ENCODE measurements around the gene SKAP2. TPM values are rescaled to one million over a fixed set of nuclear protein-coding genes. Genes with fewer than 3 reads are reported as not detected.

The SKAP2 gene
- total RNA-seq, 2 donors from 2014 or later: 3.3 to 3.4 TPM

- H3K27ac ChIP-seq (ENCODE audit: low read depth, low read length): no peak overlapping the region
- H3K9me3 Mint-ChIP-seq: no peaks in the 10 kb centered on the region
Measured at GRCh38 chr7:26652401-26653100, 211.8 kb downstream of the SKAP2 start.

DNA sequence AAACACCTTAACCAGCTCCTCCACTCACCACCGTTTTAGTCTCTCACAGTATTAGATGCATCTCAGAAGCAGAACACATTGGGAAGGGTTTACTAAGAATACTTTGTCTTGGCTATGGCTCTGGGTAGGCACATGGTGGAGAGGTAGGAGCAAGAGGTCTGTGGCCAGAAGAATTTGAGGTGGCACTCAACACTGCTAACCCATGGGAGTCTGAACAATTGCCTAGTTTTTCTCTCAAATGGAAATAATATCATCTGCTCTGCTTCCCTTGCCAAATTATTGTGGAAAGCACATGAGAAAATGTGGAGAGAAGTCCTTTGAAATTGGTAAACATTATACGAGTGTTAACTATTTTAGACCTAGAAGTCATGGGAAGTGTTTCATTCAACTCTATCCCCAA is 214.3 kb downstream of the SKAP2 start:
- Mint-ChIP-seq H3K36me3 (ENCODE audit: low read depth) (no peaks in the 10 kb centered on the region), H3K4me3 (no peak overlapping the region)
- TF ChIP-seq CTCF (conservative IDR thresholded peaks at IDR 0.05): no peak

More at GRCh38 chr7:26652401-26653100, 211.8 kb downstream of the SKAP2 start:
- Histone ChIP-seq H3K4me3 (ENCODE audit: low read length) (no peak overlapping the region), H3K27me3 (ENCODE audit: control insufficient read depth, insufficient read depth, low read length, poor library complexity, severe bottlenecking) (no peaks in the 10 kb centered on the region), H3K9ac (ENCODE audit: extremely low read depth, low read length, poor library complexity, severe bottlenecking) (no peak overlapping the region), H3K36me3 (ENCODE audit: control insufficient read depth, insufficient read depth, low read length) (no peaks in the 10 kb centered on the region), H3K9me3 (ENCODE audit: control insufficient read depth, low read length) (no peaks in the 10 kb centered on the region), H3K4me1 (ENCODE audit: control insufficient read depth, insufficient read depth, low read length) (no peaks in the 10 kb centered on the region)
- no peak overlapping the region for H3K4me3 Mint-ChIP-seq
- no peak for TF ChIP-seq CTCF (conservative IDR thresholded peaks at IDR 0.05)
- WGBS, 2 experiments (ENCODE audit: insufficient coverage in 1 of 2, insufficient read length in 1 of 2): 88 to 91% methylated on average over 7 of the region's 8 CpGs
- DNase-seq: no peak
- H3K27me3 Mint-ChIP-seq (ENCODE audit: insufficient read depth): no peaks in the 10 kb centered on the region
- peaks cover 10% of the 10 kb centered on the region for H3K4me1 Mint-ChIP-seq
- no peak overlapping the region for H3K27ac Mint-ChIP-seq
- no peaks in the 10 kb centered on the region for H3K36me3 Mint-ChIP-seq (ENCODE audit: low read depth)

GRCh38 chr7:26649388-26649787 is 215.0 kb downstream of the SKAP2 start:
- DNase-seq: no peak
- Histone ChIP-seq H3K9me3 (ENCODE audit: control insufficient read depth, low read length) (no peaks in the 10 kb centered on the region), H3K27me3 (ENCODE audit: control insufficient read depth, insufficient read depth, low read length, poor library complexity, severe bottlenecking) (no peaks in the 10 kb centered on the region), H3K27ac (ENCODE audit: low read depth, low read length) (no peak overlapping the region), H3K4me1 (ENCODE audit: control insufficient read depth, insufficient read depth, low read length) (no peaks in the 10 kb centered on the region), H3K9ac (ENCODE audit: extremely low read depth, low read length, poor library complexity, severe bottlenecking) (no peak overlapping the region), H3K4me3 (ENCODE audit: low read length) (no peak overlapping the region), H3K36me3 (ENCODE audit: control insufficient read depth, insufficient read depth, low read length) (no peaks in the 10 kb centered on the region)
- H3K36me3 Mint-ChIP-seq (ENCODE audit: low read depth): no peaks in the 10 kb centered on the region
- no peak overlapping the region for H3K27ac Mint-ChIP-seq
- H3K4me1 Mint-ChIP-seq: peaks cover 4% of the 10 kb centered on the region
- H3K9me3 Mint-ChIP-seq: no peaks in the 10 kb centered on the region
- H3K4me3 Mint-ChIP-seq: no peak overlapping the region
- 93 to 100% methylated on average over 1 to 3 of the region's 3 CpGs for WGBS, 2 experiments (ENCODE audit: insufficient coverage in 1 of 2, insufficient read length in 1 of 2)
- H3K27me3 Mint-ChIP-seq (ENCODE audit: insufficient read depth): no peaks in the 10 kb centered on the region
- no peak for TF ChIP-seq CTCF (conservative IDR thresholded peaks at IDR 0.05)

More for the DNA sequence above, 214.3 kb downstream of the SKAP2 start:
- Histone ChIP-seq H3K4me3 (ENCODE audit: low read length) (no peak overlapping the region), H3K9me3 (ENCODE audit: control insufficient read depth, low read length) (no peaks in the 10 kb centered on the region), H3K27me3 (ENCODE audit: control insufficient read depth, insufficient read depth, low read length, poor library complexity, severe bottlenecking) (no peaks in the 10 kb centered on the region), H3K9ac (ENCODE audit: extremely low read depth, low read length, poor library complexity, severe bottlenecking) (no peak overlapping the region), H3K36me3 (ENCODE audit: control insufficient read depth, insufficient read depth, low read length) (no peaks in the 10 kb centered on the region), H3K27ac (ENCODE audit: low read depth, low read length) (no peak overlapping the region), H3K4me1 (ENCODE audit: control insufficient read depth, insufficient read depth, low read length) (no peaks in the 10 kb centered on the region)
- 88 to 100% methylated on average over 1 to 2 of the region's 2 CpGs for WGBS, 2 experiments (ENCODE audit: insufficient coverage in 1 of 2, insufficient read length in 1 of 2)
- H3K9me3 Mint-ChIP-seq: no peaks in the 10 kb centered on the region
- H3K27ac Mint-ChIP-seq: no peak overlapping the region
- no peaks in the 10 kb centered on the region for H3K27me3 Mint-ChIP-seq (ENCODE audit: insufficient read depth)
- DNase-seq: no peak
- H3K4me1 Mint-ChIP-seq: peaks cover 6% of the 10 kb centered on the region

Data from endodermal cell (in vitro differentiated cells).